Liver (tissue), 9 donors: ENCODE results near the gene OCSTAMP. TPM values are rescaled to one million over a fixed set of nuclear protein-coding genes. Genes with fewer than 3 reads are reported as not detected.

ENCODE experiments used
- DNase-seq: peaks from one replicate; pipeline ENCODE4 v3.0.0-alpha.2; 2017; ENCODE audit warnings: low spot score
- H3K27ac ChIP-seq, 2 donors: one replicate each; pipeline ENCODE4 v1.7.0; 2013; ENCODE audit warnings: inconsistent platforms in 2 of 2, low read length in 2 of 2, control low read depth in 1 of 2, low read depth in 1 of 2, mild to moderate bottlenecking in 1 of 2
- H3K27me3 ChIP-seq, 4 donors: one replicate each; pipeline versions ENCODE4 v1.6.1 to v1.7.0; 2013; ENCODE audit warnings: low read length in 3 of 4, inconsistent platforms in 1 of 4, mild to moderate bottlenecking in 1 of 4, moderate library complexity in 1 of 4; ENCODE audit not compliant: control insufficient read depth in 4 of 4, insufficient read depth in 4 of 4
- H3K36me3 ChIP-seq, 4 donors: one replicate each; pipeline versions ENCODE4 v1.6.1 to v1.7.0; 2013; ENCODE audit warnings: low read length in 3 of 4, mild to moderate bottlenecking in 3 of 4, low read depth in 1 of 4, moderate library complexity in 1 of 4; ENCODE audit not compliant: control insufficient read depth in 4 of 4, insufficient read depth in 3 of 4
- H3K4me1 ChIP-seq, 4 donors: one replicate each; pipeline versions ENCODE4 v1.6.1 to v1.7.0; 2013; ENCODE audit warnings: low read length in 3 of 4, mild to moderate bottlenecking in 3 of 4, moderate library complexity in 1 of 4; ENCODE audit not compliant: control insufficient read depth in 4 of 4, insufficient read depth in 4 of 4
- H3K4me3 ChIP-seq, 3 donors: one replicate each; pipeline versions ENCODE4 v1.6.1 to v1.7.0; 2013; ENCODE audit warnings: low read length in 3 of 3, control low read depth in 1 of 3, low read depth in 1 of 3, mild to moderate bottlenecking in 1 of 3
- H3K9ac ChIP-seq, 2 donors: one replicate each; pipeline ENCODE4 v1.7.0; 2013; ENCODE audit warnings: low read length in 2 of 2, mild to moderate bottlenecking in 2 of 2, moderate library complexity in 2 of 2, control low read depth in 1 of 2, low read depth in 1 of 2
- H3K9me3 ChIP-seq, 4 donors: one replicate each; pipeline versions ENCODE4 v1.6.1 to v1.7.0; 2013; ENCODE audit warnings: low read length in 3 of 4; ENCODE audit not compliant: control insufficient read depth in 4 of 4
- ATF3 ChIP-seq: IDR thresholded peaks from 2 replicates; pipeline ENCODE4 v1.6.1; 2016; ENCODE audit warnings: antibody characterized with exemption
- CTCF ChIP-seq: fragments of 150-350 bp; IDR thresholded peaks from 2 replicates; pipeline ENCODE4 v1.5.1; 2017; ENCODE audit warnings: improper control_type of control experiment, low read depth, low read length; ENCODE audit not compliant: missing input control
- EGR1 ChIP-seq, 2 donors: IDR thresholded peaks; 2 replicates each; pipeline ENCODE4 v1.6.1; 2016 to 2018; ENCODE audit warnings: antibody characterized with exemption in 2 of 2, low read depth in 2 of 2
- FOXA1 ChIP-seq: IDR thresholded peaks from 2 replicates; pipeline ENCODE4 v1.6.1; 2016; ENCODE audit warnings: antibody characterized with exemption
- FOXA2 ChIP-seq: IDR thresholded peaks from 2 replicates; pipeline ENCODE4 v1.6.1; 2016; ENCODE audit warnings: antibody characterized with exemption
- GABPA ChIP-seq, 2 donors: IDR thresholded peaks in 1 of 2; conservative IDR thresholded peaks in 1 of 2; 2 replicates each; pipeline ENCODE4 v1.6.1; 2016; ENCODE audit warnings: antibody characterized with exemption in 2 of 2, mild to moderate bottlenecking in 1 of 2, moderate library complexity in 1 of 2
- HNF4A ChIP-seq, 2 donors: conservative IDR thresholded peaks; 2 replicates each; pipeline ENCODE4 v1.6.1; 2016; ENCODE audit warnings: antibody characterized with exemption in 2 of 2, mild to moderate bottlenecking in 2 of 2
- HNF4G ChIP-seq: IDR thresholded peaks from 2 replicates; pipeline ENCODE4 v1.6.1; 2016; ENCODE audit warnings: antibody characterized with exemption
- JUND ChIP-seq, 2 donors: IDR thresholded peaks; 2 replicates each; pipeline ENCODE4 v1.6.1; 2016; ENCODE audit warnings: antibody characterized with exemption in 2 of 2
- NR2F2 ChIP-seq: IDR thresholded peaks from 2 replicates; pipeline ENCODE4 v1.6.1; 2016; ENCODE audit warnings: antibody characterized with exemption
- RAD21 ChIP-seq, 2 donors: IDR thresholded peaks; 2 replicates each; pipeline ENCODE4 v1.6.1; 2016; ENCODE audit warnings: antibody characterized with exemption in 2 of 2, mild to moderate bottlenecking in 2 of 2
- RXRA ChIP-seq, 2 donors: IDR thresholded peaks; 2 replicates each; pipeline ENCODE4 v1.6.1; 2017 to 2018; ENCODE audit warnings: antibody characterized with exemption in 2 of 2, mild to moderate bottlenecking in 1 of 2
- SP1 ChIP-seq: IDR thresholded peaks from 2 replicates; pipeline ENCODE4 v1.6.1; 2018; ENCODE audit warnings: antibody characterized with exemption, mild to moderate bottlenecking
- TAF1 ChIP-seq: conservative IDR thresholded peaks from 2 replicates; pipeline ENCODE4 v1.6.1; 2016; ENCODE audit warnings: antibody characterized with exemption, mild to moderate bottlenecking
- YY1 ChIP-seq: IDR thresholded peaks from 2 replicates; pipeline ENCODE4 v1.6.1; 2016; ENCODE audit warnings: antibody characterized with exemption, mild to moderate bottlenecking
- WGBS: extraction: QIAGEN DNeasy Blood & Tissue Kit; methylation state at CpG from one replicate; pipeline ENCODE4 v1.1.7; 2013; 5-methylcytosine and 5-hydroxymethylcytosine counted together
- polyA plus RNA-seq, 2 donors: library from polyadenylated mRNA; stranded (reverse) in 1 of 2; unstranded in 1 of 2; fragments of 200-250 nt in 1 of 2; fragments of >200 nt in 1 of 2; fragmentation: Nextera tagmentation in 1 of 2; extraction: Ambion mirVana in 1 of 2; gene quantifications; one replicate each; pipeline versions ENCODE4 v1.2.1 to v1.2.3, GENCODE V29; 2013 to 2015
- total RNA-seq, 2 donors: library from RNA; depleted of rRNA; stranded (reverse); fragments of >200 nt; gene quantifications; one replicate each; pipeline ENCODE4 v1.2.3, GENCODE V29; 2014
- TF ChIP-seq, protein P1 (sequence below): IDR thresholded peaks from 2 replicates; pipeline ENCODE4 v1.6.1; 2016; ENCODE audit warnings: antibody characterized with exemption
- TF ChIP-seq, protein P2 (sequence below): IDR thresholded peaks from 2 replicates; pipeline ENCODE4 v1.6.1; 2016; ENCODE audit warnings: antibody characterized with exemption, mild to moderate bottlenecking
- TF ChIP-seq, protein P3 (sequence below): IDR thresholded peaks from 2 replicates; pipeline ENCODE4 v1.6.1; 2016; ENCODE audit warnings: antibody characterized with exemption
- donor health status: healthy.
- donor health status: healthy.
- donor health status: healthy.
- donor health status: healthy.
- donor health status: healthy.

The OCSTAMP gene
- total and polyA plus RNA-seq, 4 donors, result not detected

GRCh38 chr20:46563860-46564221, 13.4 kb upstream of the OCSTAMP start:
- Histone ChIP-seq H3K4me3 (no peak overlapping the region), H3K9ac (no peak overlapping the region), H3K9me3 (no peaks in the 10 kb centered on the region), H3K27me3 (no peaks in the 10 kb centered on the region), H3K4me1 (peaks cover 3 to 17% (median 10%) of the 10 kb centered on the region in 4 donors), H3K36me3 (no peaks in the 10 kb centered on the region), H3K27ac (no peak overlapping the region)
- no peak for DNase-seq
- TF ChIP-seq FOXA1 (no peak), FOXA2 (no peak), NR2F2 (no peak), RXRA (IDR thresholded peaks at IDR 0.05) (no peak), EGR1 (IDR thresholded peaks at IDR 0.05; ENCODE audit: low read depth in 2 of 2) (no peak), YY1 (no peak), SP1 (no peak), GABPA (IDR thresholded peaks at IDR 0.05 in 1 of 2, conservative IDR thresholded peaks at IDR 0.05 in 1 of 2) (no peak), ATF3 (no peak), HNF4G (no peak), JUND (IDR thresholded peaks at IDR 0.05) (no peak), HNF4A (conservative IDR thresholded peaks at IDR 0.05) (no peak), CTCF (no peak), RAD21 (IDR thresholded peaks at IDR 0.05) (no peak), TAF1 (no peak)
- TF ChIP-seq, protein P1, sequence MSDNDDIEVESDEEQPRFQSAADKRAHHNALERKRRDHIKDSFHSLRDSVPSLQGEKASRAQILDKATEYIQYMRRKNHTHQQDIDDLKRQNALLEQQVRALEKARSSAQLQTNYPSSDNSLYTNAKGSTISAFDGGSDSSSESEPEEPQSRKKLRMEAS, result no peak
- TF ChIP-seq, protein P2, sequence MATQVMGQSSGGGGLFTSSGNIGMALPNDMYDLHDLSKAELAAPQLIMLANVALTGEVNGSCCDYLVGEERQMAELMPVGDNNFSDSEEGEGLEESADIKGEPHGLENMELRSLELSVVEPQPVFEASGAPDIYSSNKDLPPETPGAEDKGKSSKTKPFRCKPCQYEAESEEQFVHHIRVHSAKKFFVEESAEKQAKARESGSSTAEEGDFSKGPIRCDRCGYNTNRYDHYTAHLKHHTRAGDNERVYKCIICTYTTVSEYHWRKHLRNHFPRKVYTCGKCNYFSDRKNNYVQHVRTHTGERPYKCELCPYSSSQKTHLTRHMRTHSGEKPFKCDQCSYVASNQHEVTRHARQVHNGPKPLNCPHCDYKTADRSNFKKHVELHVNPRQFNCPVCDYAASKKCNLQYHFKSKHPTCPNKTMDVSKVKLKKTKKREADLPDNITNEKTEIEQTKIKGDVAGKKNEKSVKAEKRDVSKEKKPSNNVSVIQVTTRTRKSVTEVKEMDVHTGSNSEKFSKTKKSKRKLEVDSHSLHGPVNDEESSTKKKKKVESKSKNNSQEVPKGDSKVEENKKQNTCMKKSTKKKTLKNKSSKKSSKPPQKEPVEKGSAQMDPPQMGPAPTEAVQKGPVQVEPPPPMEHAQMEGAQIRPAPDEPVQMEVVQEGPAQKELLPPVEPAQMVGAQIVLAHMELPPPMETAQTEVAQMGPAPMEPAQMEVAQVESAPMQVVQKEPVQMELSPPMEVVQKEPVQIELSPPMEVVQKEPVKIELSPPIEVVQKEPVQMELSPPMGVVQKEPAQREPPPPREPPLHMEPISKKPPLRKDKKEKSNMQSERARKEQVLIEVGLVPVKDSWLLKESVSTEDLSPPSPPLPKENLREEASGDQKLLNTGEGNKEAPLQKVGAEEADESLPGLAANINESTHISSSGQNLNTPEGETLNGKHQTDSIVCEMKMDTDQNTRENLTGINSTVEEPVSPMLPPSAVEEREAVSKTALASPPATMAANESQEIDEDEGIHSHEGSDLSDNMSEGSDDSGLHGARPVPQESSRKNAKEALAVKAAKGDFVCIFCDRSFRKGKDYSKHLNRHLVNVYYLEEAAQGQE, result no peak
- TF ChIP-seq, protein P3, sequence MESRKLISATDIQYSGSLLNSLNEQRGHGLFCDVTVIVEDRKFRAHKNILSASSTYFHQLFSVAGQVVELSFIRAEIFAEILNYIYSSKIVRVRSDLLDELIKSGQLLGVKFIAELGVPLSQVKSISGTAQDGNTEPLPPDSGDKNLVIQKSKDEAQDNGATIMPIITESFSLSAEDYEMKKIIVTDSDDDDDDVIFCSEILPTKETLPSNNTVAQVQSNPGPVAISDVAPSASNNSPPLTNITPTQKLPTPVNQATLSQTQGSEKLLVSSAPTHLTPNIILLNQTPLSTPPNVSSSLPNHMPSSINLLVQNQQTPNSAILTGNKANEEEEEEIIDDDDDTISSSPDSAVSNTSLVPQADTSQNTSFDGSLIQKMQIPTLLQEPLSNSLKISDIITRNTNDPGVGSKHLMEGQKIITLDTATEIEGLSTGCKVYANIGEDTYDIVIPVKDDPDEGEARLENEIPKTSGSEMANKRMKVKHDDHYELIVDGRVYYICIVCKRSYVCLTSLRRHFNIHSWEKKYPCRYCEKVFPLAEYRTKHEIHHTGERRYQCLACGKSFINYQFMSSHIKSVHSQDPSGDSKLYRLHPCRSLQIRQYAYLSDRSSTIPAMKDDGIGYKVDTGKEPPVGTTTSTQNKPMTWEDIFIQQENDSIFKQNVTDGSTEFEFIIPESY, result no peak
- WGBS, result 79% methylated on average over 2 of the region's 2 CpGs
